HG02571 (cell line): ENCODE measurements around the gene CD38.
"Not testable (repeated sequence)": the region's sequence is repeated elsewhere in the genome, so short reads cannot be mapped to it uniquely, and the experiment has no call there.

Experiments
- ATAC-seq: cut with Tn5 transposase; IDR thresholded peaks from one replicate; pipeline ENCODE4 v1.9.1; 2021; ENCODE audit warnings: mild to moderate bottlenecking, moderate library complexity; ENCODE audit not compliant: unreplicated experiment

Gene CD38

DNA sequence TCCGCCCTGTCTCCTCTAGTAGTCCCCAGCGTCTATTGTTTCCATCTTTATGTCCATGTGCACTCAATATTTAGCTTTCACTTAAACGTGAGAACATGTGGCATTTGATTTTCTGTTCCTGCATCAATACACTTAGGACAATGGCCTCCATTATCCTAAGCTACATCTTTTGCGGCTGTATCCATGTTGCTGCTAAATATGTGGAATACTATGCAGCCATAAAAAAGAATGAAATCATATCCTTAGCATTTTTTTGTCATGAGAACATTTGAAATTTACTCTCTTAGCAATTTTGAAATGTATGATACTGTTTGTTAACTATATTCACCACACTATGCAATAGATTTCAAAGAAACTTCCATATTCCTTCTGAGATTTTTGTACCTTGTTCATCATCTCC is 19.8 kb upstream of the CD38 start:
- no peak for ATAC-seq

DNA sequence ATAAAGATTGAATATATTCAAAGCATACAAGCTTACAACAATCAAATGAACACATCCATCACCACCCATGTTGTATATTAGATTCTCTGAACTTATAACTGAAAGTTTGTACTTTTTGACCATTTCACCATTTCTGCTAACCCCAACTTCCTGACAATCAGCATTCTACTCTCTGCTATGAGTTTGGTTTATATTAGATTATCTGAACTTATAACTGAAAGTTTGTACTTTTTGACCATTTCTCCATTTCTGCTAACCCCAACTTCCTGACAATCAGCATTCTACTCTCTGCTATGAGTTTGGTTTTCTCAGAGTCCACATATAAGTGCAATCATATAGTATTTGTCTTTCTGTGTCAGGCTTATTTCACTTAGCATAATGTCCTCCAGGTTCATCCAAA is 15.7 kb upstream of the CD38 start:
- not testable (repeated sequence) for ATAC-seq

DNA sequence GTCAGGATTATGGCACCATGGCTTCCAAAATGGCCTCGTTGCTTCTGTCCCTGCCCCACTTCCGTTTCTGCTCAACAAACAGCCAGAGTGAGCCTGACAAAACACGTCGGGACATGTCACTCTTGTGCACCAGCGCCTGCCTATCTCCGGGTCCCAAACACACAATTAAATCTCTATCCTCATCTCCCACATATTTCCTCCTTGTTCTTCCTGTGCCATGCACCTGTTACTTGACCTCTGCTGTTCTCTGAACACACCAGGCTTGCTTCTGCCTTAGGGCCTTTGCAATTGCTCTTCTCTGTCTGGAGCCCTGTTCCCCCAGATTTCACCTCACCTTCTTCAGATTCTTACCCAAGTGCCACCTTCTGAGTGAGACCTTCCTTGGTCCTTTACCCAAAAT is 12.7 kb upstream of the CD38 start:
- no peak for ATAC-seq

DNA sequence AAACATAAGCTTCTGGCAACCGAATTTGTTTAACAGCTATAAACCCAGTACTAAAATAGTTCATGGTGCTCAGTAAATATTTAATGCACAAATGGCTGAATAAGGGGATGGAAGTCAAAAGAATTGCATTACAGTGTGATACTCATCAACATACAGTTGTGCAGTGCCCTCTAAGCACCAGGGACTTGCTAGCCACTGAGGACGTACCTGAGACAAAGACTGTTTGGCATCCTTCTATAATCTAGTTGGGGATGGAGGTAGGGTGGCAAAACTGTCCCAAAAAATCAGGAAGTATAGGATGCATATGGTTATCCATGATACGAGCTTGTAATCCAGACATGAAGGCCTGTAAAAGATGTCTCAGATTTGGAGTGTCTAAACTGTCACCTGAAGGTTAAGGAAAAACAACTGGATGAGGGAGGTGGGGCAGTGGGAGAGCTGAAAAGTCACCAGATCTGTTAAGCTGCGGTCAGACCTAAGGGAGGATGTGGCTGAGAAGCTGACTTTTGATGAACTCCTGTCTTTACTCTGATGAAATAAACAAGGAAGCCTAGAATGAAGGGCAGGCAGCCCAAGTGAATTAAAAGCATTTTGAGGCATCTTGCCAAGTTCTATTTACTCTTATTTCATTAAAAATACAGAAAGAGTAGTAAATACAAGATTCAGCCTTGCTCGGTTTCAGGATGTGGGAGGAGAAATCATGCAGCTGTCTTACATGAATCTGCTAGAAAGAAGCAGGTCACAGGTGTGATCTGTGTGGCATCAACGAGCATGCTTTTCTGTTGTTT is 12.0 kb upstream of the CD38 start:
- peak; percentile 69 for ATAC-seq

DNA sequence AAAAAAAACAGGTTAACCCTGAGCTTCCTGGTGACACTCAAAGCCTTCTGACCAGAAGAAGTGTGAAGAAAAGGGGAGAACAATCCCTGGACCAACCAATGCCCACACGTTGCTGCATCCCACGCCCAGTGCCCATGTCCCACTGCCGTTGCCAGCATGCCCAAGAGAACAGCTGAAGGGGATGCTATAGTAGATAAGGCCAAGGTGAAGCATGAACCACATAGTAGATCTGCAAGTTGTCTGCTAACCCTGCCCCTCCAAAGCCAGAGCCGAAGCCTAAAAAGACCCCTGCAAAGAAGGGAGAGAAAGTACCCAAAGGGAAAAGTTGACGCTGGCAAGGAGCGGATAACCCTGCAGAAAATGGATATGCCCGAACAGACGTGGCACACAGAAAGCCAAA is 11.3 kb upstream of the CD38 start:
- ATAC-seq, result no peak

DNA sequence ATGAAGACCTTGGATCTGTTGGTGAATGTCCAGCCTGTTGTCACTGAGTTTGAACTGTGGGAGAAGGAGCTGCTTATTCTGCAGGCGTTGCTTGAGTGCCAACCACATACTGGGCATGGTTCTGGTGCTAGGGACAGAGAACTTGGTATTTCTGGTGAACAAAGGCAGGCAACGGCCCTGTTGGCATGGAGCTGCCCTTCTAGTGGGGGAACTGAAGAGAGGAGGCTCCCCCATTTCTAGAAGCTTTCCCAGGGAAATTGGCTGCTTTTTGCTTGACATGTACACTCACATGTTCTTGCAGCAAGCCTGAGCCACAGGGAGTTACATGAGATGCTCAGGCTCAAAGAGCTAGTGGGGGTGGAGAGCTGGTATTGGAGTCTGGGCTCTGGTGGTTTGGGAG is 8.9 kb upstream of the CD38 start:
- ATAC-seq, result no peak

DNA sequence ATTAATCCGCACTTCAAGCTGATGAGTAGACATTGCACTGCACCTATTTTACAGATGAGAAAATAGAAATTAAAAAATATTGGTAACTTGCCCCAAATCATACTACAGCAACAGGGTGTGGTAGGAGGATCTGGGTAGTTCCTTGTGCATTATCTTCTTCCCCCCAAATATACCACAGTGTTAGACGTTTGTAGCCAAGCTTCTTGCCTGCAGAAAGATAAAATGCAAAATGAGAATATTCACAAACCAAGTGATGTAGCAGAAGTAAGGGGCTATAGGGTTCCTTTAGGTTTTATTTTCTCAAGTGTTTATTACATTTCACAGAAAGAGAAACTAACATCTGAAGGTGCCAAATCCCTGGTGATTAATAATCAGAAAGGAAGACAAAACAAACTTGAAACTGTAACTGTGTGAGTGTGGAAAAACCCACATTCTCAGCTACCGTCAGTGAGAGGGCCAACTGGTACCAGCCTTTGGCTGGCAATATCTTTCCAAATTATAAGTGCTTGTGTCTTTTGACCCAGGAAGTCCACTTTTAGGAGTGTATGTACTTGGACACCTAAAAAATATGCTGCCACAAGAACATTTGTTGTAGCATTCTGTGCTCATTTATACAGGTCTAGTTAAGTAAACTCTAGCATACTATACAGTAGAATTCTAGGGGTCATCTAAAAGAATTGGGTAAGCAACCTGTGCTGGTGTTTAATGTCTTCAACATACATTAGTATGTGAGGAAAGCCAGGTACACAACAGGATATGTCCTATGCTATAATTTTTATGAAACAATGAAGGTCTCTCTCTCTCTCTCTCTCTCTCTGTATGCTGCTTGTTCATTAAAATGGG is 6.7 kb upstream of the CD38 start:
- ATAC-seq, result peak; percentile 78

DNA sequence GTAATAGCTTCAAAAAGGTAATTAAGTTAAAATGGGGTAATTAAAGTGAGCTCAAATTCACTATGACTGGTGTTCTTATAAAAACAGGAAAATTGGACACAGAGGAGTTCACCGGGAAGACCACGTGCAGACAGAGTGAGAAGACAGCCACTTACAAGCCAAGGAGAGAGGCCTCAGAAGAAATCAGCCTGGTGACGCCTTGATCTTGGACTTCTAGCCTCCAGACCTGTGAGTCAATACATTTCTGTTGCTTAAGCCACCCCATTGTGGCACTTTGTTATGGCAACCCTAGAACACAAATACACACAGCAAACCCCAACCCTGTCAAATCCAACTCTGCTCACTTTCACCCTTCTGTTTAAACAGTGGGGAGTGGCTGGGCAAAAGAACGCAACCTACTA is 4.1 kb upstream of the CD38 start:
- no peak for ATAC-seq

DNA sequence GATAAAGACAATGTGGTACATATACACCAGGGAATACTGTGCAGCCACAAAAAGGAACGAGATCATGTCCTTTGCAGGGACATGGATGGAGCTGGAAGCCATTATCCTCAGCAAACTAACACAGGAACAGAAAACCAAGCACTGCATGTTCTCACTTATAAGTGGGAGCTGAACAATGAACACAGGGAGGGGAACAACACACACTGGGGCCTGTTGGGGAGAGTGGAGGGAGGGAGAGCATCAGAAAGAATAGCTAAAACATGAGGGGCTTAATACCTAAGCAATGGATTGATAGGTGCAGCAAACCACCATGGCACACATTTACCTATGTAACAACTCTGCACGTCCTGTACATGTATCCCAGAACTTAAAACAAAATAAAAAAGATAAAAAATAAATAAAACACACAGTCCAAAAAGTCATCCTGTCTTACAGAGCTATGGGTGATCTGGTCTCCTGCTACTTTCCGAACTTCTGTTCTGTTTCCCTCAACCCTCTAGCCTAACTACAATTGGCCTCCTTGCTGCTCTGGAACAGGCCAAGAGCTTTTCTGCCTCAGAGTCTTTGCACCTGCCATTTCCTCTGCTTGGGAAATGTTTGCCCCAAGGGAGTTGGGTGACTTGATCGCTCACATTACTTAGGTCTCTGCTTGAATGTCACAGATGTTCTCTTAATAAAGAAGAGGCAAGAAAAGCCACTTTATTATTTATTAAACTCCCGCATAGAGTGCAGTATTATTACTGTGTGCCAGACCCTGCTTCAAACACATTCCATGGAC is 1.1 kb upstream of the CD38 start:
- ATAC-seq, result no peak

DNA sequence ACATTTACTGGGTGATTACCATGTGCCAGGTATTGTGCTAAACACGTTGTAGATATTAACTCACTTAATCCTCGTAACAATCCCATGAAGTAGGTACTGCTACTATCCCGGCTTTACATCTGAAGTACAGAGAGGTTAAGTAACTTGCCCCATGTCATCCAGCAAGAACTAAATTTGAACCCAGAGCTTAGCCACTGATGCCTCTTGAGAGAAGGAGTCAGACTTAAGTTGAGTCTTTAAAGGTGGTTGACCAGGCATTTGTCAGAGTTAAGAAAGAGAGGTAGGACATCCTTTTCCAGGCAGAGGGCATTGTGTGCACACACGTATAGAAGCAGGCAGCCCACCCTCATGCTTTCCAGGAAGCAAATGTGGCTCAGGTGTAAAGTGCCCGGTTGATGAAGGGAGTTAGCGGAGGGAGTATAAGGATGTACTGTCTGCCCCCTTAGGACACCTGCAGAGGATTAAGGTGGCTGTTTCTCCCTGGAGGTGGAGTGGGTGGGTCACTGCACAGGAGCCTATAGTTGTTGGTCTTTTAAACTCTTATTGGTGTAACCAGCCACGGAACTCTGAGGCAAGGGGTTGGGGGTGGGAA is 335 bp upstream of the CD38 start:
- ATAC-seq, result no peak

DNA sequence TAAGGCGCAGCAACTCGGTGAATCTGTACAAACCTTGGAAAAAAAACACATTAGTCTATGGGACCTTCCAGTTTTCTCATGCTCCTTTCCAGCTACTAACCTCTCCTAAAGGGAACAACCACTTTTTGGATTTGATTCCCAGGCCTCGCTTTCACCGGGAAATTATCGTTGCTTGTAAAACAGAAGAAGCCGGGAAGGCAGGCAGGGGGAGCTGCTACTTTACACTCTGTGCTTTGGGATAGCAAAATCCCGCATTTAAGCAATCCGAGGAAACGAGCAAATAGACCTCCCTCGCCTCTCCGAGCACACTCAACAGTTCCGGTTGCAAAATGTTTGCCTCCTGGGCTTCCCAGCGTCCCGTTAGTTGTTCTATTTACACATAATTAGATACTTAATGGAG is 1.2 kb downstream of the CD38 start:
- ATAC-seq, result no peak

DNA sequence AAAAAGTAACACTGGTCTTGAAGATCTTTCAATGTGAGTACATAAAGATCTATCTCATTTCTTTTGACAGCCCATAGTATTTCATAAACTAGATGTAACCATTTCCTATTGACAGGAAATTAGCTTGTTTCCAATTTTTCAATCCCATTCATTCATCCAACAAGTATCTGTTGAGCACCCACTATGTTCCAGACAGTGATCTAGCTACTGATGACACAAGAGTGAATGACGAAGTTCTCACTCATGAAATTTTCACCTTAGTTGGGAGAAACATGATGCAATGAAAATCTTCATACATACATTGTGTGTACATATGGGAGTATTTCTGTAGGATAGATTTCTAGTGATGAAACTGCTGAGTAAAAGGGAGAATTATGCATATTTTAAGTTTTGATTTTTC is 1.7 kb downstream of the CD38 start:
- no peak for ATAC-seq

DNA sequence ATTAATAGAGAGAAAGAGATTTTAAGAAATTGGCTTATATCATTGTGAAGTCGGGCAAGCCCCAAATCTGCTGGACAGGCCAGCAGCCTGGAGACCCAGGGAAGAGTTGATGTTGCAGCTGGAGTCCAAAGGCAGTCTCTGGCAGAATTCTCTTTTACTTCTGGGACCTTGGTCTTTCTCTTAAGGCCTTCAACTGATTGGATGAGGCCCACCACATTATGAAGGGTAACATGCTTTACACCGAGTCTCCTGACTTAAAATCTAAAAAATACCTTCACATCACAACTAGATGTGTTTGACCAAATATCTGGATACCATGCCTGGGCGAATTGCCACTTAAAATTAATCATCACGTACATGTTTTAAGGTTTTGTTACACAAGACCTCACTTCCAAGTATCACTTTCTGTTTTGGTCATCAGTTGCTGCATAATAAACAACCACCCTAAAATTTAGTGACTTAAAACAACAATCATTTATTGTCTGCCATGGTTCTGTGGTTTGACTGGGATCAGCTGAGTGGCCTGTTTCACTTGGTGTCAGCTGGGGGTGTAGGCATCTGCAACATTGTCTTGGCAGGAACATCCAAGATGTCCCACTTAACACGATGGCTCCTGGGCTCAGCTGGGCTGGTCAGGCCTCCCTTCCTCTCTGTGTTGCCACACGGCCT is 3.4 kb downstream of the CD38 start:
- ATAC-seq, result no peak

DNA sequence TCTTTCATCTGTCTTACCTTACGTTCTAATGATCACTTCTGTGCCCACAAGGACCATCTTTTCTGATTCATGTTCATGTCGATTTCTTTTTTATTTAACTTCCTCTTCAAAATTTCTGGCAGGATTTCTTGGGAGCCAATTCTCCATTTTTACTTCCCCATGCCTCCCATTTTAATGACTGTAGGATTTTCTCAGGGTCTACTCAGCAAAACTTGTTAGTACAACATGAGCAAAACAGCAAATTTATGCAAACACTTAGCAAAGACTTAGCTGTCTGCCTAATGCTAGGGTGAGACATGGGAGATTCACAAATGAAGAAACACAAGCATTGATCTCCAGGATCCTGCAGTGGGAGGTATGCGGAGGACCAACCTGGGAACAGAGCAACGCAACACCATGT is 5.5 kb downstream of the CD38 start:
- ATAC-seq, result no peak

DNA sequence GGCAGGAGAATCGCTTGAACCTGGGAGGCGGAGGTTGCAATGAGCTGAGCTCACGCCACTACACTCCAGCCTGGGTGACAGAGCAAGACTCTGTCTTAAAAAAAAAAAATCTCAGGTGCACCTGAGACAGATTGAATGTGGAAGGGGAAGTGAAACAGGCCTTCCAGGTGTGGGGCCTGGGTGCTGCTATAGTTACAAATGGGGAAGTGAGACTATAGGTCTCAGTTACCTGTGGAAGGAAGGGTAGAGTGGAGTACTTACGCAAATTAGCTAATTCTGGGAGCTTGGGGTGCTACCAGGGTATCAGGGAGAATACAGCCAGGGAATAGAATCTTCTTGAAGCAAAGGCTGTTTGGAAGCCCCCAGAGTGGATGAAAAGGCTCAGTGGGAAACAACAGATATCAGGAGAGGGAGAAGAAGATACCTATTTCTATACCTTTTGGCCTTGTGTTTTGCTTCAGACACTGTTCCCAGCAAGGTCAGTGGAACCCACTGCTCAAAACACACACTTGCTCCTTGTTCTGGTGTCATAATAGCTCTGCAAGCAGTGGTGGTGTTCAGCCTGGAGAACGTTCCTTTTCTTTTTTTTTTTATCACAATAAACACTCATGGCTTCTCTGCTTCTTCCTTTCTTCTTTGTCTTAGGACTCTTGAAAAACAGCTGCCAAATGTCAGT is 7.0 kb downstream of the CD38 start:
- ATAC-seq, result peak; percentile 78

DNA sequence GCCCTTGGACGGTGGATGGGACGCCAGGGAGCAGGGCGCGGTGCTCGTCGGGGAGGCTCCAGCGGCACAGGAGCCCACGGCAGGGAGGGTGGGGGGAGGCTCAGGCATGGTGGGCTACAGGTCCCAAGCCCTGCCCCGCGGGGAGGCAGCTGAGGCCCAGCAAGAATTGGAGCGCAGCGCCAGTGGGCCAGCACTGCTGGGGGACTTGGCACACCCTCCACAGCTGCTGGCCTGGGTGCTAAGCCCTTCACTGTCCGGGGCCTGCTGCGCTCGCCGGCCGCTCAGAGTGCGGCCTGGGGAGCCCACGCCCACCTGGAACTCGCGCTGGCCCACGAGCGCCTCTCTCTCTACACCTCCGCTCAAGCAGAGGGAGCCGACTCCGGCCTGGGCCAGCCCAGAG is 8.6 kb downstream of the CD38 start:
- no peak for ATAC-seq

DNA sequence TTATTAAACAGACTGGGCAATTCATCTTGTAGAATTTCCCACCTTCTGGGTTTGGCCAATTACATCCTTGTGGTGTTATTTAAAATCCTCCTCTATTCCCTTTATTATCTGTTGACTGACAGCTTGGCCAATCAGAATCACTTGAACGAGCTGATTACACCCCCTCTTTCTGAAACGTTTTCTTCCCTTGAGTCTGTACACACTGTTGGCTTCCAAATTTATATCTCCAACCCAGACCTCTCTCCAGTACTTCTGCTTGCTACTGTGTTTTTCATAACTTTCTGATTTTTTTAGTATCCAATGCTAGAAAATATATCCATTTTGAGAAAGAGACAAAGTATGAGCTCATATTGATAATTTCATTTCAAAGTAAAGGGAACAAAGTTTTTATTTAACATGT is 14.8 kb downstream of the CD38 start:
- ATAC-seq, result no peak

DNA sequence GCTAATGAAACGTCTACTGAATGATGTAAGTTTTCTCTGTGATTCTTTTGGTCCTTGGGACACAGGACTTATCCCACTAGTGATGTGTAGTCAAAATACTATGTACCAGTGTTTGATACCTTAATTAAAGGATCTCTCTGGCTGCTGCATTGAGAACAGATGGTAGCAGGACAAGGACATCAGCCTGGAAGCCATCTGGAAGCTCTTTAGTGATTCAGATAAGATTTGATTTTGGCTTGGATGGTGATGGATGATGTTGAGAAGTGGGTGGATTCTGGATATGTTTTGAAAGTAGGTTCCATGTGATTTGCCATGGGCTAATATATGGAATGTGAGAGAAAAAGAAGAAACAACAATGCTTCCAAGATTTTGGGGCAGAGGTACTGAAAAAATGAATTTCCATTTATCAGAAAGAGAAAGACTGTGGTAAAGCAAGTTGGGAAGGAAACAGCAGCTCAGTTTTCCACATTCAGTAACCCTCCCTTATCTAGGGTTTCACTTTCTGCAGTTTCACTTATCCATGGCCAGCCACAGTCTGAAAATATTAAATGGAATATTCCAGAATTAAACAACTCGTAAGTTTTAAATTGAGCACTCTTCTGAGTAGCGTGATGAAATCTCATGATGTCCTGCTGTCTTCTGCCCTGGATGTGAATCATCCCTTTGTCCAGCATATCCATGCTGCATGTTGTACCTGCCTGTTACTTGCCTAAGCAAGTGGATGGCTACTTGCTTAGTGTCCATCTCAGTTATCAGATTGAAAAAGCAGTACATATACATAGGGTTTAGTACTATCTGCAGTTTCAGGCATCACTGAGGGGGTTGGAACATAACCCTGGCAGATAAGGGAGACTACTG is 15.6 kb downstream of the CD38 start:
- ATAC-seq, result no peak

DNA sequence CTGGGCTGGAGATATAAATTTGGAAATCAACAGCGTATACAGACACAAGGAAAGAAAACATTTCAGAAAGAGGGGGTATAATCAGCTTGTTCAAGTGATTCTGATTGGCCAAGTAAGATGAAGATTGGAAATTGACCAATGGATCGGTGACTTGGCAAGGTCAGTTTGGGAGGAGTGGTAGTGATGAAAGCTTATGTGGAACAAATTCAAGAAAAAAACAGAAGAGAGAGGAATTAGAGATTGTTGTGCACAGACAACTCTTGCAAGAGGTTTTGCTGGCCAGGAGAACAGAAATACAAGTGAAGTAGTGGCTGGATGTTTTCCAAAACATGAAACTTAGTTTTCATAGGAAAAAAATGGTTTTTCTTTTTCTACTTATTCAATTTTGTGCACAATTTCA is 16.3 kb downstream of the CD38 start:
- no peak for ATAC-seq
